ENCODE results near the gene OAS2.

GRCh38 chr12:112970391-112970790 is 7.9 kb upstream of the OAS2 start:
- TF ChIP-seq CTCF (conservative IDR thresholded peaks at IDR 0.05 in 1 of 2, IDR thresholded peaks at IDR 0.05 in 1 of 2; ENCODE audit: low read depth in 1 of 2, low read length in 2 of 2) (no peak), EZH2 (IDR thresholded peaks at IDR 0.05; ENCODE audit: low read length, missing control alignments) (no peak)

Measured in fibroblast of lung (primary cell).